Fibroblast of lung (primary cell): Measurements from ENCODE around the gene ATP6V0D1. TPM values are rescaled to one million over a fixed set of nuclear protein-coding genes. Genes with fewer than 3 reads are reported as not detected.

Experiments
- DNase-seq, 2 donors: peaks; one replicate each; pipeline versions ENCODE4 v3.0.0 to v3.0.0-alpha.2; 2010; ENCODE audit warnings: low read depth in 2 of 2
- H2AFZ ChIP-seq: 2 replicates; pipeline ENCODE4 v1.5.1; 2012; ENCODE audit warnings: low read length, control low read depth, inconsistent platforms
- H3K27ac ChIP-seq: 2 replicates; pipeline ENCODE4 v1.5.1; 2011; ENCODE audit warnings: low read length, control low read depth; ENCODE audit not compliant: insufficient read depth
- H3K27me3 ChIP-seq: 2 replicates; pipeline ENCODE4 v1.5.1; 2011; ENCODE audit warnings: mild to moderate bottlenecking, low read length; ENCODE audit not compliant: control insufficient read depth, insufficient read depth
- H3K36me3 ChIP-seq: 2 replicates; pipeline ENCODE4 v1.5.1; 2011; ENCODE audit warnings: low read length; ENCODE audit not compliant: control insufficient read depth, insufficient read depth
- H3K4me1 ChIP-seq: 2 replicates; pipeline ENCODE4 v1.5.1; 2011; ENCODE audit warnings: low read length; ENCODE audit not compliant: control insufficient read depth, insufficient read depth; ENCODE audit errors: extremely low read depth
- H3K4me2 ChIP-seq: 2 replicates; pipeline ENCODE4 v1.5.1; 2011; ENCODE audit warnings: low read length, control low read depth; ENCODE audit not compliant: insufficient read depth; ENCODE audit errors: extremely low read depth
- H3K4me3 ChIP-seq, 4 experiments: fragments of 200-600 bp in 1 of 4; sonication (generic) in 1 of 4; replicated peaks in 1 of 4; 2 replicates each; pipeline ENCODE4 v1.5.1; 2011 to 2016; ENCODE audit warnings: low read length in 4 of 4, low read depth in 3 of 4, mild to moderate bottlenecking in 3 of 4, control low read depth in 2 of 4, inconsistent platforms in 1 of 4, mixed read lengths in 1 of 4; ENCODE audit not compliant: insufficient read depth in 1 of 4; ENCODE audit errors: control extremely low read depth in 1 of 4
- H3K79me2 ChIP-seq: 2 replicates; pipeline ENCODE4 v1.5.1; 2012; ENCODE audit warnings: mild to moderate bottlenecking, low read length, inconsistent platforms; ENCODE audit not compliant: control insufficient read depth, insufficient read depth
- H3K9ac ChIP-seq: 2 replicates; pipeline ENCODE4 v1.5.1; 2011; ENCODE audit warnings: mild to moderate bottlenecking, low read length, control low read depth; ENCODE audit not compliant: insufficient read depth
- H3K9me3 ChIP-seq: 2 replicates; pipeline ENCODE4 v1.5.1; 2012; ENCODE audit warnings: low read depth, low read length; ENCODE audit not compliant: control insufficient read depth, insufficient read depth
- H4K20me1 ChIP-seq: 2 replicates; pipeline ENCODE4 v1.5.1; 2011; ENCODE audit warnings: low read length; ENCODE audit not compliant: control insufficient read depth, insufficient read depth; ENCODE audit errors: extremely low read depth
- CTCF ChIP-seq, 2 donors: IDR thresholded peaks in 1 of 2; conservative IDR thresholded peaks in 1 of 2; 1 replicate in 1 of 2; 2 replicates in 1 of 2; pipeline ENCODE4 v1.5.1; 2011 to 2012; ENCODE audit warnings: low read length in 2 of 2, control low read depth in 1 of 2, inconsistent platforms in 1 of 2, low read depth in 1 of 2, mild to moderate bottlenecking in 1 of 2
- EZH2 ChIP-seq: IDR thresholded peaks from 2 replicates; pipeline ENCODE4 v1.5.1; 2012; ENCODE audit warnings: low read length, control low read depth, mild to moderate bottlenecking; ENCODE audit errors: missing control alignments
- polyA plus RNA-seq, 2 donors: library from polyadenylated mRNA; depleted of rRNA in 1 of 2; stranded (reverse) in 1 of 2; unstranded in 1 of 2; fragments of >200 nt; gene quantifications; 2 replicates each; pipeline ENCODE4 v1.2.1, GENCODE V29; 2011 to 2012; ENCODE audit warnings: missing spikeins in 1 of 2
- total RNA-seq: library from RNA; depleted of rRNA; stranded (reverse); fragments of >200 nt; gene quantifications from 2 replicates; pipeline ENCODE4 v1.2.1, GENCODE V29; 2014

Gene ATP6V0D1
- total and polyA plus RNA-seq, 2 donors (not counting 1 experiment from before 2014, with no cell fraction given): 91.2 to 183 TPM

GRCh38 chr16:67460961-67461360 is 20.0 kb downstream of the ATP6V0D1 start:
- Histone ChIP-seq H4K20me1 (no peaks in the 10 kb centered on the region), H3K27ac (no peak overlapping the region), H3K4me2 (no peak overlapping the region), H3K9ac (no peak overlapping the region), H3K79me2 (peaks cover 35% of the 10 kb centered on the region), H3K36me3 (peaks cover 2% of the 10 kb centered on the region), H3K27me3 (no peaks in the 10 kb centered on the region), H2AFZ (no peak overlapping the region), H3K4me3 (no peak overlapping the region), H3K4me1 (peaks cover 24% of the 10 kb centered on the region), H3K9me3 (no peaks in the 10 kb centered on the region)
- no peak for DNase-seq
- TF ChIP-seq CTCF (conservative IDR thresholded peaks at IDR 0.05 in 1 of 2, IDR thresholded peaks at IDR 0.05 in 1 of 2; ENCODE audit: low read depth in 1 of 2, low read length in 2 of 2): no peak
- TF ChIP-seq EZH2: no peak

- H3K27ac ChIP-seq: no peak overlapping the region
- no peak overlapping the region for H2AFZ ChIP-seq
- H4K20me1 ChIP-seq: no peaks in the 10 kb centered on the region
- no peak for DNase-seq
- H3K36me3 ChIP-seq: peaks cover 2% of the 10 kb centered on the region
- H3K9ac ChIP-seq: peak overlapping the region; percentile 12
- H3K4me1 ChIP-seq: peaks cover 19% of the 10 kb centered on the region
- TF ChIP-seq CTCF (conservative IDR thresholded peaks at IDR 0.05 in 1 of 2, IDR thresholded peaks at IDR 0.05 in 1 of 2; ENCODE audit: low read depth in 1 of 2, low read length in 2 of 2) (no peak), EZH2 (no peak)
- H3K9me3 ChIP-seq: no peaks in the 10 kb centered on the region
- no peak overlapping the region for H3K4me2 ChIP-seq
- H3K27me3 ChIP-seq: no peaks in the 10 kb centered on the region
- no peak overlapping the region for H3K4me3 ChIP-seq
- peaks cover 30% of the 10 kb centered on the region for H3K79me2 ChIP-seq
Observed at GRCh38 chr16:67460168-67460567, 20.8 kb downstream of the ATP6V0D1 start.

GRCh38 chr16:67459861-67460150 is 21.2 kb downstream of the ATP6V0D1 start:
- H3K27ac ChIP-seq: no peak overlapping the region
- no peak overlapping the region for H3K4me3 ChIP-seq
- H3K9me3 ChIP-seq: no peaks in the 10 kb centered on the region
- H3K4me2 ChIP-seq: no peak overlapping the region
- peaks cover 2% of the 10 kb centered on the region for H3K36me3 ChIP-seq
- no peaks in the 10 kb centered on the region for H3K27me3 ChIP-seq
- H3K79me2 ChIP-seq: peaks cover 26% of the 10 kb centered on the region
- no peaks in the 10 kb centered on the region for H4K20me1 ChIP-seq
- TF ChIP-seq CTCF (conservative IDR thresholded peaks at IDR 0.05 in 1 of 2, IDR thresholded peaks at IDR 0.05 in 1 of 2; ENCODE audit: low read depth in 1 of 2, low read length in 2 of 2): no peak
- no peak for TF ChIP-seq EZH2
- peaks cover 19% of the 10 kb centered on the region for H3K4me1 ChIP-seq
- H3K9ac ChIP-seq: no peak overlapping the region
- DNase-seq: no peak
- H2AFZ ChIP-seq: no peak overlapping the region
